HepG2 (cell line): ENCODE measurements around the gene PITHD1. TPM values are rescaled to one million over a fixed set of nuclear protein-coding genes. Genes with fewer than 3 reads are reported as not detected.

Source experiments
- CBX5 ChIP-seq: sonication (generic); formaldehyde crosslinking; IDR thresholded peaks from 2 replicates; pipeline ENCODE4 v1.4.0; 2020; ENCODE audit warnings: missing genetic modification reagents, borderline replicate concordance
- CEBPZ ChIP-seq: IDR thresholded peaks from 2 replicates; pipeline ENCODE4 v1.6.1; 2012; ENCODE audit warnings: low read length, improper control_type of control experiment
- JUND ChIP-seq: sonication (generic); formaldehyde crosslinking; IDR thresholded peaks from 2 replicates; pipeline ENCODE4 v1.8.0; 2022; ENCODE audit warnings: mild to moderate bottlenecking, missing genetic modification reagents
- MED1 ChIP-seq: sonication (generic); formaldehyde crosslinking; IDR thresholded peaks from 2 replicates; pipeline ENCODE4 v1.4.0; 2020; ENCODE audit warnings: missing genetic modification reagents
- MEF2D ChIP-seq: sonication (generic); formaldehyde crosslinking; IDR thresholded peaks from 2 replicates; pipeline ENCODE4 v1.5.1; 2020; ENCODE audit warnings: mild to moderate bottlenecking, missing genetic modification reagents
- POLR2G ChIP-seq: fragments of 200-400 bp; formaldehyde crosslinking; IDR thresholded peaks from 2 replicates; pipeline ENCODE4 v1.6.1; 2018; ENCODE audit warnings: mild to moderate bottlenecking, low read depth, low read length, moderate library complexity
- TBX2 ChIP-seq: sonication (generic); formaldehyde crosslinking; IDR thresholded peaks from 2 replicates; pipeline ENCODE4 v1.5.0; 2020; ENCODE audit warnings: missing genetic modification reagents, mild to moderate bottlenecking, borderline replicate concordance
- TOPORS ChIP-seq: sonication (generic); formaldehyde crosslinking; IDR thresholded peaks from 2 replicates; pipeline ENCODE4 v1.8.0; 2023; ENCODE audit warnings: mild to moderate bottlenecking, missing genetic modification reagents
- ZBED4 ChIP-seq: sonication (generic); formaldehyde crosslinking; IDR thresholded peaks from 2 replicates; pipeline ENCODE4 v1.4.0; 2020; ENCODE audit warnings: missing genetic modification reagents, borderline replicate concordance
- ZBTB49 ChIP-seq: sonication (generic); formaldehyde crosslinking; IDR thresholded peaks from 2 replicates; pipeline ENCODE4 v1.4.0; 2020; ENCODE audit warnings: missing genetic modification reagents, borderline replicate concordance
- ZFP90 ChIP-seq: sonication (generic); formaldehyde crosslinking; IDR thresholded peaks from 2 replicates; pipeline ENCODE4 v1.8.0; 2022; ENCODE audit warnings: missing genetic modification reagents, mild to moderate bottlenecking, inconsistent platforms, borderline replicate concordance
- ZNF274 ChIP-seq: sonication (generic); formaldehyde crosslinking; IDR thresholded peaks from 2 replicates; pipeline ENCODE4 v1.5.1; 2020; ENCODE audit warnings: mild to moderate bottlenecking, missing genetic modification reagents
- ZNF713 ChIP-seq: sonication (generic); formaldehyde crosslinking; IDR thresholded peaks from 2 replicates; pipeline ENCODE4 v1.4.0; 2020; ENCODE audit warnings: mild to moderate bottlenecking, missing genetic modification reagents
- ZNF773 ChIP-seq: sonication (generic); formaldehyde crosslinking; IDR thresholded peaks from 2 replicates; pipeline ENCODE4 v1.4.0; 2020; ENCODE audit warnings: missing genetic modification reagents, borderline replicate concordance
- ZNF781 ChIP-seq: sonication (generic); formaldehyde crosslinking; IDR thresholded peaks from 2 replicates; pipeline ENCODE4 v1.5.1; 2020; ENCODE audit warnings: borderline replicate concordance, mild to moderate bottlenecking, missing genetic modification reagents; ENCODE audit errors: not compliant biosample characterization
- ZNF800 ChIP-seq: sonication (generic); formaldehyde crosslinking; IDR thresholded peaks from 2 replicates; pipeline ENCODE4 v1.4.0; 2020; ENCODE audit warnings: missing genetic modification reagents
- polyA plus RNA-seq, 8 experiments: library from polyadenylated mRNA; depleted of rRNA in 3 of 8; stranded (reverse) in 7 of 8; unstranded in 1 of 8; fragments of >200 nt; fragmentation: Illumina TruSeq in 4 of 8; extraction: Trizol in 4 of 8; gene quantifications; 2 replicates each; pipeline versions ENCODE4 v1.2.1 to v1.2.3, GENCODE V29; 2011 to 2016; ENCODE audit warnings: low read depth in 4 of 8, missing spikeins in 1 of 8, mixed read lengths in 1 of 8; ENCODE audit not compliant: insufficient read depth in 1 of 8
- total RNA-seq, 5 experiments: library from RNA; depleted of rRNA; stranded (reverse); fragments of >200 nt; fragmentation: Illumina TruSeq; extraction: Trizol; gene quantifications; 2 replicates each; pipeline ENCODE4 v1.2.3, GENCODE V29; 2016; ENCODE audit warnings: low read depth in 1 of 5

The PITHD1 gene
- total and polyA plus RNA-seq, 2 of the 13 experiments (the other 11 are each of a cell fraction or from before 2014, with no cell fraction given), result 28.0 to 37.3 TPM

GRCh38 chr1:23777979-23778814, at the start of gene PITHD1 (continued):
- TF ChIP-seq ZFP90 (CRISPR knock-in tag), result peak; percentile 22; the same call in 1 of the 2 replicates
- peak; percentile 65 for TF ChIP-seq MED1 (CRISPR knock-in tag)
- TF ChIP-seq ZNF781 (CRISPR knock-in tag), result peak; percentile 67
- TF ChIP-seq ZBED4 (CRISPR knock-in tag), result no peak
- no peak for TF ChIP-seq CEBPZ
- peak; percentile 50 for TF ChIP-seq TBX2 (CRISPR knock-in tag)
- TF ChIP-seq POLR2G, result peak; percentile 92
- no peak for TF ChIP-seq ZBTB49 (CRISPR knock-in tag)
- TF ChIP-seq TOPORS (CRISPR knock-in tag), result peak; percentile 9; the same call in 1 of the 2 replicates
- peak; percentile 38; the same call in 1 of the 2 replicates for TF ChIP-seq ZNF274 (CRISPR knock-in tag)
- TF ChIP-seq ZNF773 (CRISPR knock-in tag), result no peak; the same call in 1 of the 2 replicates
- no peak for TF ChIP-seq CBX5 (CRISPR knock-in tag)
- TF ChIP-seq ZNF713 (CRISPR knock-in tag), result 0 out of 2 replicates have a peak, but pooled peaks have one; percentile 4
- TF ChIP-seq ZNF800 (CRISPR knock-in tag), result no peak; the same call in 1 of the 2 replicates
- 0 out of 2 replicates have a peak, but pooled peaks have one; percentile 38 for TF ChIP-seq MEF2D
- no peak; the same call in 1 of the 2 replicates for TF ChIP-seq JUND (CRISPR knock-in tag)
